GM10847 (cell line): ENCODE measurements around the gene RRAD.

Experiments
- POLR2A ChIP-seq: IDR thresholded peaks from 2 replicates; pipeline ENCODE4 v1.6.1; 2011; ENCODE audit not compliant: insufficient read length; ENCODE audit errors: extremely low read depth

Gene RRAD

DNA sequence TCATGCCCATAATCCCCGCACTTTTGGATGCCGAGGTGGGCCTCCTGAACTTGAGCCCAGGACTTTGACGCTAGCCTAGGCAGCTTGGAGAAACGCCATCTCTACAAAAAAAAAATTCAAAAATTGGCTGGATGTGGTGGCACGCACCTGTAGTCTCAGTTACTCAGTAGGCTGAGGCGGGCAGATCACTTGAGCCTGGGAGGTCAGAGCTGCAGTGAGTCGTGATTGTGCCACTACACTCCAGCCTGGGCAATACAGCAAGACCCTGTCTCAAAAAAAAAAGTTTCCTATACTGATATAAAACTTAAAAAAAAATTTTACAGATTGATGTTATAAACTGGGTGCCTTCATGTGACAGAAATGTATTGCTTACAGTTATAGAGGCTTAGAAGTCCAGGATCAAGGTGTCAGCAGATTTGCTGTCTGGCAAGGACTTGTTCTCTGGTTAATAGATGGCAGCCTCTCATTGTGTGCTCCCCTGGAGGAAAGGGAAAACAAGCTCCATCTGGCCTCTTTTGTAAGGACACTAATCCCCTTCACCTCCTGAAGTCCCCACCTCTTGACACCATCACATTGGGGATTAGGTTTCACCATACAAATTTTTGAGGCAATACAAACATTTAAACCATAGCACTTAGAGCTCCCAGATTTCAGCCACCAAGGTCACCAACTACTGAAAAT, 27.2 kb upstream of the RRAD start:
- TF ChIP-seq POLR2A, result no peak

DNA sequence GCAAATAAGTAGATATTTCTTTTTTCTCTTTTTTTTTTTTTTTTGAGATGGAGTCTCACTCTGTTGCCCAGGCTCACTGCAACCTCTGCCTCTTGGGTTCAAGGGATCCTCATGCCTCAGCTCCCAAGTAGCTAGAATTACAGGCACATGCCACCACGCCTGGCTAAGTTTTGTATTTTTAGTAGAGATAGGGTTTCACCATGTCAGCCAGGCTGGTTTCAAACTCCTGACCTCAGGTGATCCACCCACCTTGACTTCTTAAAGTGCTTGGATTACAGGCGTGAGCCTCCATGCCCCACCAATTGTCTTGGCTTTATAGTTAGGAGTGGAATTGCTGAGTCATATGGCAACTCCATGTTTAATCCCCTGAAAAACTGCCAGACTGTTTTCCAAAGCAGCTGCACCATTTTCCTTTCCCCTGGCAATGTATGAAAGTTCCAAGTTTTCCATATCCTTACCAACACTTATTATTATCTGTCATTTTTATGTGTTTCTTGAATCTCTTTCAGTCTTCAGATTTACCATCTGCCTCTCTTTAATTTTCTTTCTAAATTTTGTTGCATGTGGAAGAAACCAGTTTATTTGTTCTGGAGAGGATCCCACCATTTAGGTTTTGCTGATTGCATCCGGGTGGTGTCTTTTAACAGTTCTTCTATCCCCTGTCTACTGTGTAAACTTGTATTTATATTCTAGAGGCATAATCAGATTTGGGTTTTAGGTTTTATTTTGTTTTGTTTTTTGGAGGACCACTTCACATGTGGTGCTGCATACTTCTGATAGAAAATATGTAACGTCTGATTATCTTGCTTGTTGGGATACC, 25.8 kb upstream of the RRAD start:
- no peak for TF ChIP-seq POLR2A

DNA sequence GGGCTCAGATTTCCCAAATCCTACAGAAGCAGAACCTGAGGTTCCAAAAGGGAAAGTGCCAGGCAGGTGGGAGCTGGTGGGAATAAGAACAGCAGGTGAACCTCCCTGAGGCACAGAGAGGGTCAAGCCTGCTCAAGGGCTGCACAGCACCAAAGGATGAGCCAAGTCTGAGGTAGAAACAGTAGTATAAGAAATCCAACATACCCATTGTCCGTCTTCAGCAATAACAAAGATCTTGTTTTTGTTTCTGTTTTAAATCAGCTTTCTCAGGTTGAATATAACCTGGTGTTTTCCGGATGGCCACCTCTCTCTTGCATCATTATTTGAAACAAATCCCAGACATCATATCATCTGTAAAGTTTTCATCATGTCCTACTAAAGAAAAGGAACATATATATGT, 25.1 kb upstream of the RRAD start:
- TF ChIP-seq POLR2A, result no peak

GRCh38 chr16:66949472-66949871, 24.1 kb upstream of the RRAD start:
- no peak for TF ChIP-seq POLR2A

DNA sequence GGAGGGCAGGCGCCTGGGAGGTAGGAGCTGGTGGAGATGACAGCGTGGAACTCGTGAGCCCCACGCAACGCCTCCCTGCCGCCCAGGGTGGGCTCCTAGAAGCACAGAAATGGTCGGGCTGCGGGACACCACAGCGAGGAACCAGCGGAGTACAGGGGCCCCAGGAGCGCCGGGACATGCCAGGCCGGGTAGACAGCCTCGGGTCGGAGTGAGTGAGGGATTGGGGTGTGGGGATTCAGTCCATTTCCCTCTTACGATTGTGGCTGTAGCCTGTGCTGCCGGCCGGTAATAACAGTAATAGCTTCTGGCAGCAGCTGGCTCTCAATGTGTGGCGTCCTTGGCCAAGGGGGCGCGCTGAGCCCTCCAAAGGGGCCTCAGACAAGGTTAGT, 23.5 kb upstream of the RRAD start:
- TF ChIP-seq POLR2A, result no peak

DNA sequence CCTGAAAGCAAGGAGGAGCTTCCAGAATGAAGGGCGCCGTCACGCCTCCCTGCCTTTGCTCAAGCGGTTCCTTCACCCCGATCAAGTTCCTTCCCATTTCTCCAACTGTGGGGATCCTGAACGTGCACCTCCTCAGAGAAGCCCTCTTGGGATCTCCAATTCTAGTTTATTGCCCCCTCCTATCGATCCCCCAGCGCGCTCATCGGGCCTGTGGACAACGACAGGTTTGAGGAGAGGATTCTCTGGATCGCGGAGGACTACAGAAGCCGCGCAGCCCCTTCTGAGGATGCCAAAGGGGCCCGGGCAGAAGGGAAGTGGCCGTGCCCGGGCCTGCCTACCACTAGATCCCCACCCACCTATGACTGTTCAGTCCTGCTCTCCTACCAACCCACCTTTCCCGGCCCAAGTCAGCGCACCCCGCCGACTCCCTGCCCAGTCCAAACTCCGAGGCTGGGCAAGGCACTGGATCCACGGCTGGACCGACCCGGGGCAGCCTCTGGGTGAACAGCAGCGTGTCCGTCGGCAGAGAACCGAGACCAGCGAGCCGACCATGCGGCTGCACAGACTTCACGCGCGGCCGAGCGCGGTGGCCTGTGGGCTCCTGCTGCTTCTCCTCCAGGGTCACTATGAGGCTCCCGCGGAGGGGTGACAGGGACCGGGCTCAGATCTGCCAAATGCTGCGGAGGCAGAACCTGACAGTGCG, 22.9 kb upstream of the RRAD start:
- no peak for TF ChIP-seq POLR2A

DNA sequence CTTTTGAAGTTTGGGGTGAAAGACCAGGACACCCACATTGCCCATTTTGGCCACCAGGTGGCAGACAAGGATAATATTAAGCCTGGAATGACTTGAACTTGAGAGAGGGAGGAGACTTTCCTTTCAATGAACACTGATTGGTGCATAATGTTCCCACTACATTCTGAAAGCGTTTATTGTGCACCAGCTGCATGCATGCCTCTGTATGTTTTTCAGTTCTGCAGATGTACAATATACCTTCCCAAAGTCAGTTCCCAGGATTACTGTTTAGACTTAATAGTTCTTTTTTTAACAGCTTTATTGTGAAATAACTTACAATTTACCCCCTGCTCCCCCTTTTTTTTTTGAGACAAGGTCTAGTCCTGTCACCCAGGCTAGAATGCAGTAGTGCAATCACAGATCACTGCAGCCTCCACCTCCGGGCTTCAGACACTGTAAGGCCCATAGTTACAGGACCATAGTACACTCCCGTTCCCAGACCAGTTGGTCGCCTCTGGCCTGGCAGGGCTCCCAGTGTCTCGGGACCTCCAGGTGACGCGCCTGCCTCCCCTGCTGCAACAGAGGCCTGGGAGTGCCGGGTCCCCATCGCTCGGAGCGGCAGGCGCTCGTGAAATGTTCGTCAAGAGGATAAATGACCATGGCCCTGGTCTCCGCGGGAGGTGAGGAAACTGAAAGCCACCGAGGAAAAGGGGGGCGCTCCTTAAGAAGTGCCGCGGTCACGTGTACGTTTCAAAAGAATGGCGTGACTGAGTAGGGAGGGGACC, 22.1 kb upstream of the RRAD start:
- no peak for TF ChIP-seq POLR2A

DNA sequence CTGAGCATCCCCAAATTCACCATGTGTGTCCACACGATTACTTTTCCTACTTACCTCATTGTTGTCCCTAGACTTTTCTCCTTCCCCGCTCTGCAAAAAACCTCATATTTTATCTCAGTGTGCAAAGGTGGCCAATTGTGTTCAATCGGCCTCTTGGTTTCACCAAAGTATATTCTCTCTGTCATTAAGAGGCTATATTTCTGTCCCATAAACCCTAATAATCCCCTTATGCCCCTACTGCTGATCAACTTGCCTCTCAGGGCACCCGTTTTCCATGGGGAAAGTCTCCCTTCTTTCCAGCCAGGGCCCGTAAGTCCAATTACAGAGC, 21.6 kb upstream of the RRAD start:
- TF ChIP-seq POLR2A, result no peak

GRCh38 chr16:66946541-66946940, 21.2 kb upstream of the RRAD start:
- TF ChIP-seq POLR2A, result no peak

- no peak for TF ChIP-seq POLR2A
Observed at GRCh38 chr16:66945939-66946338, 20.6 kb upstream of the RRAD start.

GRCh38 chr16:66944054-66944441, 18.7 kb upstream of the RRAD start:
- no peak for TF ChIP-seq POLR2A

DNA sequence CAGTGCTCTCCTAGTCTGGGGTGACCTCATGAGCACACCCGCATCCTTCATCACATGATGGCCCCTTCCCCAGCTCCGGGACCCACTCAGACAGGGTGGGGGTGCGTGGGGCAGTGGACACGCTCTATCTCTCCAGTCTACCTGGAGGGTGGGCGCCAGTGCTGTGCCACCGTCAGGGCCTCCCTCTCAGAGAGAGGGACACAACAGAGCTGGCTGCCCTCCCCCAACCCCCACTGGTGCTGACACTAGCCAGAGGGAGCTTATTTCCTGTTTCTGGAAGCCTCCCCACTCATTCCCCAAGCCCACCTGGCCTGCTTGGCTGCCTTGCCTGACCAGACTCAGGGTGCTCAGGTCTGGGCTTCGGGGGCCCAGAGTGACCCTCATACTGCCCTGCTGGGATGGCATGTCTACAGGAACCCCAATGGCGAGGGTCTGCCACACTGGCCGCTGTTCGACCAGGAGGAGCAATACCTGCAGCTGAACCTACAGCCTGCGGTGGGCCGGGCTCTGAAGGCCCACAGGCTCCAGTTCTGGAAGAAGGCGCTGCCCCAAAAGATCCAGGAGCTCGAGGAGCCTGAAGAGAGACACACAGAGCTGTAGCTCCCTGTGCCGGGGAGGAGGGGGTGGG, 18.2 kb upstream of the RRAD start:
- no peak for TF ChIP-seq POLR2A

DNA sequence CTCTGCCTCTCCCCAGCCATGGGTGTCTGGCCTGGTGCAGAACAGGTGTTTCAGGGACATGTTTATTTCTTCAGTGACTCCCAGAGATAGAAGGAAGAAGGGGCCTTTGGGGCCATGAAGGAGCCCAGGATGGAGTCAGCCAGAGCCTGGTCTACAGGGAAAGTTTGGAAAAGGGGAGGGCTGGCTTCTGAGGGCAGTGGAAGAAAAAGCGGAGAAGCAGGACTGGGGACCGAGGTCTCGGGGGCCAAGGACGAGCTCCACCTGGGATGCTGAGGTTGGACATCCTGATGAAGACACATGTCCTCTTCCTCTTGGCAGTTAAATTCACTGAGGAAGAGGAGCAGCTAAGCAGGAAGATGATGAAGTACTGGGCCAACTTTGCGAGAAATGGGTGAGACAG, 17.6 kb upstream of the RRAD start:
- no peak for TF ChIP-seq POLR2A

DNA sequence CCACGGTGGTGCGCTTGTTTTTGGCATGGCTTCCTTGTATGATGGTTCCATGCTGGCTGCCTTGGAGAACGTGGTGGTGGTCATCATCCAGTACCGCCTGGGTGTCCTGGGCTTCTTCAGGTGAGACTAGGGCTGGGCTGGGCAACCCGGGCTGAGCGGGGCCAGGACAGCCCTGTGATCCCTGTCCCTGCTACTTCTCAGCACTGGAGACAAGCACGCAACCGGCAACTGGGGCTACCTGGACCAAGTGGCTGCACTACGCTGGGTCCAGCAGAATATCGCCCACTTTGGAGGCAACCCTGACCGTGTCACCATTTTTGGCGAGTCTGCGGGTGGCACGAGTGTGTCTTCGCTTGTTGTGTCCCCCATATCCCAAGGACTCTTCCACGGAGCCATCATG, 14.9 kb upstream of the RRAD start:
- no peak for TF ChIP-seq POLR2A

DNA sequence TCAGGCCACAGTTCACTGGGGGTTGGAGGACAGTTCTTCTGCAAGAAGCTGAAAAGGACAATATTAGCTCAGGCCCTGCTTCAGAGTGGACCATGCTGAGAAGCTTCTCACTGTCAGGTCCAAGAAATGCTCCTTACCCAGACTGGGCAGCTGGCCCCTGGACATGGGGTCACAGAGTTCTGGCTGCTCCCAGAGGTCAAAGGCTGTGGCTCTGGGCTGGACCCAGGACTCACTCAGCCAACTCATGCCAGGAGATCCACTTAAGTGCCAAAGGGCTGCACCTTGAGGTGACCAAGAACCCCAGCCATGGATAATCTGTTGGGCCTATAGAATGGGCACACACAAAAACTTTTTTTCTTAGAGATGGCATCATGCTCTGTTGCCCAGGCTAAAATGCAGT, 14.0 kb upstream of the RRAD start:
- TF ChIP-seq POLR2A, result no peak
